ENCODE data around the gene BSND.
A peak's percentile ranks its signal among the peaks of the same experiment; 100 is the strongest.

Gene BSND

GRCh38 chr1:54965624-54966340 is 33.0 kb upstream of the BSND start:
- TF ChIP-seq JUND (IDR thresholded peaks at IDR 0.05; ENCODE audit: low read depth): no peak
- in situ Hi-C loops (cut with HindIII; ENCODE audit: low pct_unique_long_range_greater_than_20kb, low sequenced_read_pairs): no loop called here
- no peak for DNase-seq (ENCODE audit: low read depth in 1 of 2, low spot score in 1 of 2)

- TF ChIP-seq JUND (IDR thresholded peaks at IDR 0.05; ENCODE audit: low read depth): no peak
- in situ Hi-C loops (cut with HindIII; ENCODE audit: low pct_unique_long_range_greater_than_20kb, low sequenced_read_pairs): no loop called here
- DNase-seq (ENCODE audit: low read depth in 1 of 2, low spot score in 1 of 2): no peak
These were observed 31.4 kb upstream of the BSND start for GRCh38 chr1:54967372-54967771.

GRCh38 chr1:54968551-54968950 is 30.2 kb upstream of the BSND start:
- DNase-seq (ENCODE audit: low read depth in 1 of 2, low spot score in 1 of 2): no peak
- in situ Hi-C loops (cut with HindIII; ENCODE audit: low pct_unique_long_range_greater_than_20kb, low sequenced_read_pairs): no loop called here
- no peak for TF ChIP-seq JUND (IDR thresholded peaks at IDR 0.05; ENCODE audit: low read depth)

- no peak for DNase-seq (ENCODE audit: low read depth in 1 of 2, low spot score in 1 of 2)
- in situ Hi-C loops (cut with HindIII; ENCODE audit: low pct_unique_long_range_greater_than_20kb, low sequenced_read_pairs): no loop called here
- TF ChIP-seq JUND (IDR thresholded peaks at IDR 0.05; ENCODE audit: low read depth): no peak
These were observed 28.9 kb upstream of the BSND start for GRCh38 chr1:54969879-54970278.

GRCh38 chr1:54970901-54971300 is 27.8 kb upstream of the BSND start:
- in situ Hi-C loops (cut with HindIII; ENCODE audit: low pct_unique_long_range_greater_than_20kb, low sequenced_read_pairs): no loop called here
- DNase-seq (ENCODE audit: low read depth in 1 of 2, low spot score in 1 of 2): no peak
- TF ChIP-seq JUND (IDR thresholded peaks at IDR 0.05; ENCODE audit: low read depth): no peak

GRCh38 chr1:54971317-54971791 is 27.4 kb upstream of the BSND start:
- no peak for DNase-seq (ENCODE audit: low read depth in 1 of 2, low spot score in 1 of 2)
- in situ Hi-C loops (cut with HindIII; ENCODE audit: low pct_unique_long_range_greater_than_20kb, low sequenced_read_pairs): no loop called here

GRCh38 chr1:54972436-54972835 is 26.3 kb upstream of the BSND start:
- no peak for TF ChIP-seq JUND (IDR thresholded peaks at IDR 0.05; ENCODE audit: low read depth)
- DNase-seq (ENCODE audit: low read depth in 1 of 2, low spot score in 1 of 2): no peak
- in situ Hi-C loops (cut with HindIII; ENCODE audit: low pct_unique_long_range_greater_than_20kb, low sequenced_read_pairs): no loop called here

More at GRCh38 chr1:54971317-54971791, 27.4 kb upstream of the BSND start:
- no peak for TF ChIP-seq JUND (IDR thresholded peaks at IDR 0.05; ENCODE audit: low read depth)

GRCh38 chr1:54973205-54973921 is 25.4 kb upstream of the BSND start:
- no peak for TF ChIP-seq JUND (IDR thresholded peaks at IDR 0.05; ENCODE audit: low read depth)
- in situ Hi-C loops (cut with HindIII; ENCODE audit: low pct_unique_long_range_greater_than_20kb, low sequenced_read_pairs): no loop called here
- DNase-seq (ENCODE audit: low read depth in 1 of 2, low spot score in 1 of 2): peak; percentile 38 to 48

GRCh38 chr1:54975356-54976108 is 23.2 kb upstream of the BSND start:
- TF ChIP-seq JUND (IDR thresholded peaks at IDR 0.05; ENCODE audit: low read depth): no peak
- in situ Hi-C loops (cut with HindIII; ENCODE audit: low pct_unique_long_range_greater_than_20kb, low sequenced_read_pairs): no loop called here
- DNase-seq (ENCODE audit: low read depth in 1 of 2, low spot score in 1 of 2): no peak

- DNase-seq (ENCODE audit: low read depth in 1 of 2, low spot score in 1 of 2): no peak
- in situ Hi-C loops (cut with HindIII; ENCODE audit: low pct_unique_long_range_greater_than_20kb, low sequenced_read_pairs): no loop called here
These were observed 22.0 kb upstream of the BSND start for GRCh38 chr1:54976747-54977146.

GRCh38 chr1:54977533-54978297 is 21.0 kb upstream of the BSND start:
- no peak for DNase-seq (ENCODE audit: low read depth in 1 of 2, low spot score in 1 of 2)
- in situ Hi-C loops (cut with HindIII; ENCODE audit: low pct_unique_long_range_greater_than_20kb, low sequenced_read_pairs): no loop called here
- no peak for TF ChIP-seq JUND (IDR thresholded peaks at IDR 0.05; ENCODE audit: low read depth)

More at GRCh38 chr1:54976747-54977146, 22.0 kb upstream of the BSND start:
- no peak for TF ChIP-seq JUND (IDR thresholded peaks at IDR 0.05; ENCODE audit: low read depth)
